ENCODE measurements around the gene PTRHD1. TPM values are rescaled to one million over a fixed set of nuclear protein-coding genes. Genes with fewer than 3 reads are reported as not detected.

PTRHD1 gene
- total and polyA plus RNA-seq, 8 donors: 8.2 to 16.0 (median 11.9) TPM

DNA sequence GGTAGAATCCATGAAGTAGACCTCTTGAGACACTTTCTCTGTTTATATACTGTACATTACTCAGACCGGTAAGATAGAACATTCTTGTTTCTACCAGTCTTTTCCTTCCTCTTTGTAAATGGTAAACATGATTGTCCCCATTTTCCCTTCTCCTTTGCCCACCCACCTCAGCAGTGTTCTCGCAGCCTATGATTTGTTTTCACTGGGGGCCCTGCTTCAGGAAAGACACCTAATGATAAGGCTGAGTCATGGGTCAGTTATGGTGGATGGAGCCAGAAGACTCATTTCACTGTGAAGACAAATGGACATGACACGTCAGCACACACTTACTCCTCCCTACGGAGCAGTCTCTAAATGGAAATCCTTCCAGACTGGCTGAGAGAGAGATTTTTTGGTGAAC is 23.7 kb upstream of the PTRHD1 start:
- WGBS, 2 donors: 87 to 90% methylated on average over 4 of the region's 4 CpGs
- FAIRE-seq: no peak
- H3K27ac ChIP-seq: no peak overlapping the region
- no peaks in the 10 kb centered on the region for H3K36me3 ChIP-seq
- TF ChIP-seq, protein P1, sequence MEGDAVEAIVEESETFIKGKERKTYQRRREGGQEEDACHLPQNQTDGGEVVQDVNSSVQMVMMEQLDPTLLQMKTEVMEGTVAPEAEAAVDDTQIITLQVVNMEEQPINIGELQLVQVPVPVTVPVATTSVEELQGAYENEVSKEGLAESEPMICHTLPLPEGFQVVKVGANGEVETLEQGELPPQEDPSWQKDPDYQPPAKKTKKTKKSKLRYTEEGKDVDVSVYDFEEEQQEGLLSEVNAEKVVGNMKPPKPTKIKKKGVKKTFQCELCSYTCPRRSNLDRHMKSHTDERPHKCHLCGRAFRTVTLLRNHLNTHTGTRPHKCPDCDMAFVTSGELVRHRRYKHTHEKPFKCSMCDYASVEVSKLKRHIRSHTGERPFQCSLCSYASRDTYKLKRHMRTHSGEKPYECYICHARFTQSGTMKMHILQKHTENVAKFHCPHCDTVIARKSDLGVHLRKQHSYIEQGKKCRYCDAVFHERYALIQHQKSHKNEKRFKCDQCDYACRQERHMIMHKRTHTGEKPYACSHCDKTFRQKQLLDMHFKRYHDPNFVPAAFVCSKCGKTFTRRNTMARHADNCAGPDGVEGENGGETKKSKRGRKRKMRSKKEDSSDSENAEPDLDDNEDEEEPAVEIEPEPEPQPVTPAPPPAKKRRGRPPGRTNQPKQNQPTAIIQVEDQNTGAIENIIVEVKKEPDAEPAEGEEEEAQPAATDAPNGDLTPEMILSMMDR (IDR thresholded peaks at IDR 0.05): no peak
- no peak for DNase-seq
- H3K27me3 ChIP-seq: no peaks in the 10 kb centered on the region
- H3K4me3 ChIP-seq: no peak overlapping the region
- peaks cover 0 to 6% (median 0%) of the 10 kb centered on the region in 3 donors for H3K4me1 ChIP-seq
- intact Hi-C loops (cut with DNase I): no loop called here
- ATAC-seq: no peak
- no peaks in the 10 kb centered on the region for H3K9me3 ChIP-seq

DNA sequence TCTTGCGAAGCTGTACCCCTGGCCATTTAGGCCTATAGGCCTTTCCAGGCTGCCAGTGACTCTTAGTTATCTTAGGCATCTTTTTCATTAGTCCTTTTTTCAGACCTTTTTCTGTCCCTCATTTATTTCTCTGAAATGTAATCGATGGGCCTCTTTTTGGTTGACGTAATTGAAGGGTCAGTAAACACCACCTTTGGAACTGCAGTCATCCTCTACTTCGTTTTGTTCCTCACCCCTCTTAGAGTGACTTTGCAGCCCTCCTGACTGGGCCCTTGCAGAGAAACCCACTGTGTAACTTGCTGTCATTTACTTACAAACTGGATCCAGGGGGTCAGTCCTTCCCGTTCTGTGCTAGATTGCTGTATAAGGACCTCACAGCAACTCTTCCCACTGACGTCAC is 23.2 kb upstream of the PTRHD1 start:
- no peaks in the 10 kb centered on the region for H3K9me3 ChIP-seq
- ATAC-seq (no peak), DNase-seq (no peak), FAIRE-seq (no peak)
- intact Hi-C loops (cut with DNase I): no loop called here
- H3K36me3 ChIP-seq: no peaks in the 10 kb centered on the region
- peaks cover 0 to 6% (median 0%) of the 10 kb centered on the region in 3 donors for H3K4me1 ChIP-seq
- TF ChIP-seq, protein P1 (IDR thresholded peaks at IDR 0.05): no peak
- no peaks in the 10 kb centered on the region for H3K27me3 ChIP-seq
- 85 to 88% methylated on average over 6 of the region's 6 CpGs for WGBS, 2 donors
- no peak overlapping the region for H3K27ac ChIP-seq
- H3K4me3 ChIP-seq: no peak overlapping the region

DNA sequence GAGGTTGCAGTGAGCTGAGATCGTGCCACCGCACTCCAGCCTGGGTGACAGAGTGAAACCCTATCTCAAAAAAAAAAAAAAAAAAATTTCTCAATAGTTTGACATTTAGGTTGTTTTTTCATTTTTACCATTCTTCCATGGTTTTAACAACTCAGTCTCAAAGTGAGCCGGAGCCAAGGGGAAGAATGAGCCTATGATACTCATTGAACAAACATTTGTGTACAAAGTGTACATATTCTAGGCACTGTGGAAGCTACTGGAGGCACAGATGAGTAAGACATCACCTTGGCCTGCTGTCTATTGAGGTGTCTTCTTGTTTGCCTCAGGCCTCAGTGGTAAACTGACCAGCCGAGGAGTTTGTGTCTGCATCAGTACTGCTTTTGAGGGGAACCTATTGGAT is 22.0 kb upstream of the PTRHD1 start:
- no peaks in the 10 kb centered on the region for H3K36me3 ChIP-seq
- ATAC-seq (no peak), FAIRE-seq (no peak), DNase-seq (no peak)
- H3K27ac ChIP-seq: no peak overlapping the region
- TF ChIP-seq, protein P1 (IDR thresholded peaks at IDR 0.05): no peak
- H3K27me3 ChIP-seq: no peaks in the 10 kb centered on the region
- peaks cover 0 to 6% (median 0%) of the 10 kb centered on the region in 3 donors for H3K4me1 ChIP-seq
- no peak overlapping the region for H3K4me3 ChIP-seq
- WGBS, 2 donors: 96 to 99% methylated on average over 4 of the region's 4 CpGs
- H3K9me3 ChIP-seq: no peaks in the 10 kb centered on the region
- intact Hi-C loops (cut with DNase I): no loop called here

DNA sequence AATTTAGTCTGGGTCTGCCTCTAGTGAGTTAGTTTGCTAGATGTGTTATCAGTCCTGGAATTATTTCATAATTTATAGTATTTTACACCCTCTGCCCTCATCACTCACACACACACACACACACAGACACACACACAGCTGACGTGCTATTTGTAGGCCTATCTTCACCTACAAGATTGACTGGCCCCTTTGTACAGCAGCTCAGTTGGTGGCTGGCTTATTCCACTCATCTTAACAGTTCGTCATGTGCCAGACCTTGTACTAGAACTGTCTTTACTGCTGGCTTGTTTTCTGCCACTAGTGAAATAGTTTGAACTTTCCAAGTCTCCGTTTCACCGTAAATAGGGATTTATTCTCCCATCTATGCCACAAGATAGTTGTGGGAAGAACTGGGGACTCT is 21.3 kb upstream of the PTRHD1 start:
- Histone ChIP-seq H3K4me3 (no peak overlapping the region), H3K27me3 (no peaks in the 10 kb centered on the region), H3K36me3 (no peaks in the 10 kb centered on the region), H3K27ac (no peak overlapping the region), H3K4me1 (peaks cover 0 to 6% (median 0%) of the 10 kb centered on the region in 3 donors), H3K9me3 (no peaks in the 10 kb centered on the region)
- DNase-seq (no peak), FAIRE-seq (no peak), ATAC-seq (no peak)
- TF ChIP-seq, protein P1 (IDR thresholded peaks at IDR 0.05): no peak
- intact Hi-C loops (cut with DNase I): no loop called here
- WGBS, 2 donors: 85 to 86% methylated on average over 4 of the region's 4 CpGs

DNA sequence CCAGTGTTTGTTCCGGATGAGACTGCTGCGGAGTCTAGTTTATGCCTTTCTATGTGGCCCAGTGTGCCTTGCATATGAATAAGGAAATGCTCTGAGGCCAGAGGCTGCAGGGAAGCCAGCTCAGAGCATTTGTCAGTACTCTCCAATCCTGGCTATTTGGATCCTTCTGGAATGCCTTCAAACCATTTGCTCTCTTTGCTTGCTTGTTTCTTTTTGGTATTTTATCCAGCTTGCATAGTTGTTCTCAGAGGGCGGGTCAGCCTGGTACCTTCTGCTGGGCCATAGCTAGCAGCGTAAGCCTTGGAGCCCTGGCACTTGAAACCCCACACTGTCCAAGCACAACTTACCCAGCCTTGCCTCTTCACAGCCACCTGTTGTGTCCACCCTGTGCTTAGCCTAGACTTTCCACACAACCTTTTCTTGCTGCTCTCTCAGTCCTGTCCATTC is 20.5 kb upstream of the PTRHD1 start:
- Histone ChIP-seq H3K4me1 (peaks cover 0 to 6% (median 0%) of the 10 kb centered on the region in 3 donors), H3K4me3 (no peak overlapping the region), H3K36me3 (no peaks in the 10 kb centered on the region), H3K27ac (no peak overlapping the region), H3K9me3 (no peaks in the 10 kb centered on the region), H3K27me3 (no peaks in the 10 kb centered on the region)
- no peak for DNase-seq
- FAIRE-seq: no peak
- intact Hi-C loops (cut with DNase I): no loop called here
- 95 to 96% methylated on average over 4 of the region's 4 CpGs for WGBS, 2 donors
- no peak for ATAC-seq
- TF ChIP-seq, protein P1 (IDR thresholded peaks at IDR 0.05): no peak

All from pancreas (tissue), 10 donors.